Measurements from ENCODE around the gene STARD4. TPM values are rescaled to one million over a fixed set of nuclear protein-coding genes. Genes with fewer than 3 reads are reported as not detected.

The STARD4 gene
- total and polyA plus RNA-seq, 4 donors = 10.1 to 61.2 (median 34.1) TPM

GRCh38 chr5:111494355-111494999 lies 17.9 kb downstream of the STARD4 start:
- H3K4me3 ChIP-seq (ENCODE audit: low read depth in 1 of 3, low read length in 3 of 3) = no peak overlapping the region
- peaks cover under 1 to 16% (median 4%) of the 10 kb centered on the region in 4 donors for H3K36me3 ChIP-seq (ENCODE audit: control insufficient read depth in 4 of 4, insufficient read depth in 3 of 4, low read depth in 1 of 4, low read length in 3 of 4)
- no peak for DNase-seq (ENCODE audit: low spot score)
- 96% methylated on average over 2 of the region's 2 CpGs for whole genome bisulfite sequencing
- no peaks in the 10 kb centered on the region for H3K4me1 ChIP-seq (ENCODE audit: control insufficient read depth in 4 of 4, insufficient read depth in 4 of 4, low read length in 3 of 4)
- TF ChIP-seq ATF3 (IDR thresholded peaks at IDR 0.05) (no peak), GABPA (IDR thresholded peaks at IDR 0.05 in 1 of 2, conservative IDR thresholded peaks at IDR 0.05 in 1 of 2) (no peak), FOXA1 (IDR thresholded peaks at IDR 0.05) (no peak), JUND (IDR thresholded peaks at IDR 0.05) (no peak), HNF4A (conservative IDR thresholded peaks at IDR 0.05) (no peak), CTCF (IDR thresholded peaks at IDR 0.05; ENCODE audit: low read depth, low read length, missing input control) (no peak), SP1 (IDR thresholded peaks at IDR 0.05) (no peak), NR2F2 (IDR thresholded peaks at IDR 0.05) (no peak), FOXA2 (IDR thresholded peaks at IDR 0.05) (no peak)
- no peaks in the 10 kb centered on the region for H3K9me3 ChIP-seq (ENCODE audit: control insufficient read depth in 4 of 4, low read length in 3 of 4)
- no peaks in the 10 kb centered on the region for H3K27me3 ChIP-seq (ENCODE audit: control insufficient read depth in 4 of 4, insufficient read depth in 4 of 4, low read length in 3 of 4)
- no peak overlapping the region for H3K27ac ChIP-seq (ENCODE audit: low read depth in 1 of 2, low read length in 2 of 2)
- no peak overlapping the region for H3K9ac ChIP-seq (ENCODE audit: low read depth in 1 of 2, low read length in 2 of 2)

GRCh38 chr5:111493031-111493430 lies 19.3 kb downstream of the STARD4 start:
- Histone ChIP-seq H3K9me3 (ENCODE audit: control insufficient read depth in 4 of 4, low read length in 3 of 4) (no peaks in the 10 kb centered on the region), H3K36me3 (ENCODE audit: control insufficient read depth in 4 of 4, insufficient read depth in 3 of 4, low read depth in 1 of 4, low read length in 3 of 4) (peaks cover 0 to 10% (median 2%) of the 10 kb centered on the region in 4 donors), H3K4me1 (ENCODE audit: control insufficient read depth in 4 of 4, insufficient read depth in 4 of 4, low read length in 3 of 4) (no peaks in the 10 kb centered on the region), H3K27me3 (ENCODE audit: control insufficient read depth in 4 of 4, insufficient read depth in 4 of 4, low read length in 3 of 4) (no peaks in the 10 kb centered on the region), H3K27ac (ENCODE audit: low read depth in 1 of 2, low read length in 2 of 2) (no peak overlapping the region), H3K9ac (ENCODE audit: low read depth in 1 of 2, low read length in 2 of 2) (no peak overlapping the region), H3K4me3 (ENCODE audit: low read depth in 1 of 3, low read length in 3 of 3) (no peak overlapping the region)
- WGBS = 81% methylated on average over 2 of the region's 2 CpGs
- no peak for DNase-seq (ENCODE audit: low spot score)
- TF ChIP-seq, protein P1, sequence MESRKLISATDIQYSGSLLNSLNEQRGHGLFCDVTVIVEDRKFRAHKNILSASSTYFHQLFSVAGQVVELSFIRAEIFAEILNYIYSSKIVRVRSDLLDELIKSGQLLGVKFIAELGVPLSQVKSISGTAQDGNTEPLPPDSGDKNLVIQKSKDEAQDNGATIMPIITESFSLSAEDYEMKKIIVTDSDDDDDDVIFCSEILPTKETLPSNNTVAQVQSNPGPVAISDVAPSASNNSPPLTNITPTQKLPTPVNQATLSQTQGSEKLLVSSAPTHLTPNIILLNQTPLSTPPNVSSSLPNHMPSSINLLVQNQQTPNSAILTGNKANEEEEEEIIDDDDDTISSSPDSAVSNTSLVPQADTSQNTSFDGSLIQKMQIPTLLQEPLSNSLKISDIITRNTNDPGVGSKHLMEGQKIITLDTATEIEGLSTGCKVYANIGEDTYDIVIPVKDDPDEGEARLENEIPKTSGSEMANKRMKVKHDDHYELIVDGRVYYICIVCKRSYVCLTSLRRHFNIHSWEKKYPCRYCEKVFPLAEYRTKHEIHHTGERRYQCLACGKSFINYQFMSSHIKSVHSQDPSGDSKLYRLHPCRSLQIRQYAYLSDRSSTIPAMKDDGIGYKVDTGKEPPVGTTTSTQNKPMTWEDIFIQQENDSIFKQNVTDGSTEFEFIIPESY (IDR thresholded peaks at IDR 0.05) = no peak
- TF ChIP-seq EGR1 (IDR thresholded peaks at IDR 0.05; ENCODE audit: low read depth in 2 of 2) = no peak
- no peak for TF ChIP-seq YY1 (IDR thresholded peaks at IDR 0.05)
- TF ChIP-seq FOXA1 (IDR thresholded peaks at IDR 0.05) = no peak
- no peak for TF ChIP-seq TAF1 (conservative IDR thresholded peaks at IDR 0.05)
- TF ChIP-seq, protein P2, sequence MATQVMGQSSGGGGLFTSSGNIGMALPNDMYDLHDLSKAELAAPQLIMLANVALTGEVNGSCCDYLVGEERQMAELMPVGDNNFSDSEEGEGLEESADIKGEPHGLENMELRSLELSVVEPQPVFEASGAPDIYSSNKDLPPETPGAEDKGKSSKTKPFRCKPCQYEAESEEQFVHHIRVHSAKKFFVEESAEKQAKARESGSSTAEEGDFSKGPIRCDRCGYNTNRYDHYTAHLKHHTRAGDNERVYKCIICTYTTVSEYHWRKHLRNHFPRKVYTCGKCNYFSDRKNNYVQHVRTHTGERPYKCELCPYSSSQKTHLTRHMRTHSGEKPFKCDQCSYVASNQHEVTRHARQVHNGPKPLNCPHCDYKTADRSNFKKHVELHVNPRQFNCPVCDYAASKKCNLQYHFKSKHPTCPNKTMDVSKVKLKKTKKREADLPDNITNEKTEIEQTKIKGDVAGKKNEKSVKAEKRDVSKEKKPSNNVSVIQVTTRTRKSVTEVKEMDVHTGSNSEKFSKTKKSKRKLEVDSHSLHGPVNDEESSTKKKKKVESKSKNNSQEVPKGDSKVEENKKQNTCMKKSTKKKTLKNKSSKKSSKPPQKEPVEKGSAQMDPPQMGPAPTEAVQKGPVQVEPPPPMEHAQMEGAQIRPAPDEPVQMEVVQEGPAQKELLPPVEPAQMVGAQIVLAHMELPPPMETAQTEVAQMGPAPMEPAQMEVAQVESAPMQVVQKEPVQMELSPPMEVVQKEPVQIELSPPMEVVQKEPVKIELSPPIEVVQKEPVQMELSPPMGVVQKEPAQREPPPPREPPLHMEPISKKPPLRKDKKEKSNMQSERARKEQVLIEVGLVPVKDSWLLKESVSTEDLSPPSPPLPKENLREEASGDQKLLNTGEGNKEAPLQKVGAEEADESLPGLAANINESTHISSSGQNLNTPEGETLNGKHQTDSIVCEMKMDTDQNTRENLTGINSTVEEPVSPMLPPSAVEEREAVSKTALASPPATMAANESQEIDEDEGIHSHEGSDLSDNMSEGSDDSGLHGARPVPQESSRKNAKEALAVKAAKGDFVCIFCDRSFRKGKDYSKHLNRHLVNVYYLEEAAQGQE (IDR thresholded peaks at IDR 0.05) = no peak
- TF ChIP-seq SP1 (IDR thresholded peaks at IDR 0.05) = no peak
- TF ChIP-seq, protein P3, sequence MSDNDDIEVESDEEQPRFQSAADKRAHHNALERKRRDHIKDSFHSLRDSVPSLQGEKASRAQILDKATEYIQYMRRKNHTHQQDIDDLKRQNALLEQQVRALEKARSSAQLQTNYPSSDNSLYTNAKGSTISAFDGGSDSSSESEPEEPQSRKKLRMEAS (IDR thresholded peaks at IDR 0.05) = no peak
- no peak for TF ChIP-seq HNF4A (conservative IDR thresholded peaks at IDR 0.05)
- no peak for TF ChIP-seq JUND (IDR thresholded peaks at IDR 0.05)
- no peak for TF ChIP-seq NR2F2 (IDR thresholded peaks at IDR 0.05)
- TF ChIP-seq ATF3 (IDR thresholded peaks at IDR 0.05) = no peak
- no peak for TF ChIP-seq HNF4G (IDR thresholded peaks at IDR 0.05)
- TF ChIP-seq RAD21 (IDR thresholded peaks at IDR 0.05) = no peak

Data from liver (tissue), 9 donors.